Measurements from ENCODE around the gene PSME1.

The PSME1 gene

DNA sequence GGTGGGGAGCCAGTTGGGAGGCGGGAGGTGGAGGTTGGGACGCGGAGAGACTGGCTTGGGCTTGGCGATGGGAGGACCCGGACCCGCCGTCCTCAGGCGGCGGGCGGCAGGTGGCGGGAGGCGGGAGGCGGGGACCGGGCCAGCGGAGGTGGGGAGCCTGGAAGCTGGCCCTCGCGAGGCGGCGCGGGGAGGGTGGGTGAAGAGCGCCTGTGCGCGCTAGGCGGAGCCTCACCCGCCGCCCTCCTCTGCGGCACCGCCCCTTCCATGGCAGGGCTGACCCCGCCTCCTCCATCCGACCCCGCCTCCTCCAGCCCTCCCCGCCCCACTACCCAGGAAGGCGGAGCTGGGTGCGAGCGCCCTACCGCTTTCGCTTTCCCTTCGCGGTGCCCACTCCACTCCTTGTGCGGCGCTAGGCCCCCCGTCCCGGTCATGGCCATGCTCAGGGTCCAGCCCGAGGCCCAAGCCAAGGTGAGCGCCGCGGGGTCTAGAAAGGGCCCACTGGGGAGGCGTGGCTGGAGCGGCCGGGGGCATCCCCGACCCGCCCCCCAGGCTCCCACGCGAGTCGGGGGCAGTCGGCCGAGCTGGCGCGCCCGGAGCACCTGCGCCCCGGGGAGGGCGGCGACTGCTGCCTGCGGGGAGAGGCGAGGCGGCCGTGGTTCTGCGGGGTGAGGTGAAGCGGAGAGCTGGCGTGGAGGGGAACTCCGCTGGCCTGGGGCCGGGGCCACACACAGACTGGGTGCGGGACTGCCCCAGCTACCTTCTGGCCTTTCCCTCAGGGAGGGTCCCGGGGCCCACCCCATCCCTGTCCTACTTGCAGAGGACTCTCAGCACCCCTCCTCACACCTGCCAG is at the start of gene PSME1:
PSME1 (plus strand) TSS at position 361 of the 850 bp plus-strand sequence; CDS start at position 430, 69 bp downstream.
- peak; percentile 84 to 89 for DNase-seq (ENCODE audit: low read depth in 2 of 2)
- H3K4me3 ChIP-seq (replicated peaks in 1 of 2; ENCODE audit: low read depth in 2 of 2, low read length in 2 of 2) = peak within 1 kb of the TSS; percentile 76 to 89
- TF ChIP-seq CTCF (IDR thresholded peaks at IDR 0.05; ENCODE audit: low read depth, low read length) = no peak

DNA sequence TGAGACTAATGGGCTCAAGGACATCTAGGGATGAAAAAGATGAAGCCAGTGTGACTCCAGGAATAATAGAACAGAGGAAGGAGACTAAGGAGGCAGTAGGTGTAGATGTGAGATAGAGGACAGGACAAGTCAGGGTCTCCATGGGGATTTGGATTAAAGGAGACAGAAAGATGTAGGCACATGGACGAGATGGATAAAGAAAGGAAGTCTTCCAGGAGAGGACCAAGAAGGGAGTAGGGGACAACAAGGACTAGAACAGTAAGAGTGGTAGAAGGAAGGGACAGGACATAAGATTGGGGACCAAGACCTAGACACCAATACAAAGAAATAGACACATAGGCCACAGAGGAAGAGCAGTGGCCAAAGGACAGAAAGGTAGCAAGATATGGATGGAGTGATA is 49.0 kb upstream of the PSME1 start:
- H3K4me3 ChIP-seq (replicated peaks in 1 of 2; ENCODE audit: low read depth in 2 of 2, low read length in 2 of 2) = no peak overlapping the region
- DNase-seq (ENCODE audit: low read depth in 2 of 2) = no peak
- TF ChIP-seq CTCF (IDR thresholded peaks at IDR 0.05; ENCODE audit: low read depth, low read length) = no peak

DNA sequence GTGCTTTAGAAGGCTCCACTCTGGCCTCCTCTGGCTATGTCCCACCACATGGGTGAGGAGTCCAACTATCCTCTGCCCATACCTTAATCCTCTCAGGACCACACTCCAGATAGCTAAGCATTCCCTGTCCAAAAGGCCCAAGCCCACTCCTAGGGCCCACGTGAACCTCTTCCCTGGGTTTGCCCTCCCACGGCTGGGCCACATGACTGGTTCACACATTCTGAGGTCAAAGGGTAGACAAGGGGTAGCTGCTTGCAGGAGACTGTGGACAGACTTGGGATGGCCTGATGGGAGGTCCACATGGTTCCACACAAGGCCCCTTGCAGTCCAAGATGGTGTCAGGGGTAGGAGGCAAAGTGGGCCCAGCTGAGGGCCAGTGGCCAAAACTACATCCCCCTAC is 47.9 kb upstream of the PSME1 start:
- TF ChIP-seq CTCF (IDR thresholded peaks at IDR 0.05; ENCODE audit: low read depth, low read length) = no peak
- DNase-seq (ENCODE audit: low read depth in 2 of 2) = no peak
- no peak overlapping the region for H3K4me3 ChIP-seq (replicated peaks in 1 of 2; ENCODE audit: low read depth in 2 of 2, low read length in 2 of 2)

DNA sequence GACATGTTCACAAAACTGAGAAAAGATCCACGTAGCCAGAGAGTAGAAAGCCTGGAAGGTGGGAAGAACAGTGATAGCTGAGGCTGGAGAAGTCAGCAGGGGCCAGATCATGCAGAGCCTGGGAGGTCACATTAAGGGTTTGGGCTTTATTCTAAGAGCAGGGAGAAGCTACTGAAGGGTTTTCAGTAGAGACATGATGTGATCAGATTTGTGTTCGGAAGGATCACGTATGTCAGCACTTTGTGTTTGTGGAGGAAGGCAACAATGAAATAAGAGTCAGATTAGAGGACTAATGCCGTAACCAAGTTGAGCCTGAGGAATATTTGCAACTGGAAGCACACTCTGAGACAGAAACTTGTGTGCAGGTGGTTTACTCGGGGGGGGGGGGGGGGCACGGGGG is 46.1 kb upstream of the PSME1 start:
- no peak for TF ChIP-seq CTCF (IDR thresholded peaks at IDR 0.05; ENCODE audit: low read depth, low read length)
- no peak for DNase-seq (ENCODE audit: low read depth in 2 of 2)
- no peak overlapping the region for H3K4me3 ChIP-seq (replicated peaks in 1 of 2; ENCODE audit: low read depth in 2 of 2, low read length in 2 of 2)

DNA sequence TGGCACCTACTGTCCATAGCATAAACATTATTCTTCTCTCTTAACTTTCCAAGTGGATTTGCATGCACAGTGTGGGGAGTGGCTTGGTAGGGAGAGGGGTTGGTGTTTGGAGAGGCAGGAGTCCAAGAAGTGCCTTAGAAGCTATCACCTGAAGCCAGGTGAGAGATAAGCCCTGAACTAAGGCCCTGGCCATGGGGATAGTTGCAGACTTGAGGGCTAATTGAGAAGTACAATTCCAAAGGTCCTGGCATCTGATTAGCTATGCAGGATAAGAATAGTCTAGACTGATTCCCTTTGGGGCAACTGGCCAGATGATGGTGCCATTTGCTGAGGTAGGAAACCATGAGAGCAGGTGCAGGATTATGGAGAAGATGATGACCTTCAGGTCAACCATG is 43.9 kb upstream of the PSME1 start:
- no peak overlapping the region for H3K4me3 ChIP-seq (replicated peaks in 1 of 2; ENCODE audit: low read depth in 2 of 2, low read length in 2 of 2)
- no peak for DNase-seq (ENCODE audit: low read depth in 2 of 2)
- no peak for TF ChIP-seq CTCF (IDR thresholded peaks at IDR 0.05; ENCODE audit: low read depth, low read length)

GRCh38 chr14:24092505-24093206 is 43.3 kb upstream of the PSME1 start:
- DNase-seq (ENCODE audit: low read depth in 2 of 2) = peak in 1 of 2 donors; percentile 28
- no peak overlapping the region for H3K4me3 ChIP-seq (replicated peaks in 1 of 2; ENCODE audit: low read depth in 2 of 2, low read length in 2 of 2)
- no peak for TF ChIP-seq CTCF (IDR thresholded peaks at IDR 0.05; ENCODE audit: low read depth, low read length)
